GM12878 (cell line): ENCODE measurements around the gene ARRDC4. TPM values are rescaled to one million over a fixed set of nuclear protein-coding genes. Genes with fewer than 3 reads are reported as not detected.

ENCODE experiments used
- ATAC-seq: fragments of 200-7000 bp; cut with Tn5 transposase; 3 replicates; pipeline ENCODE4 v1.9.1; 2020; ENCODE audit warnings: mild to moderate bottlenecking, moderate library complexity
- BruUV-seq: library from RNA; stranded (reverse); fragments of 400-500 nt; replicated peaks from 2 replicates; lab custom pipeline; 2021; lab: Mats Ljungman, UMichigan
- CTCF ChIA-PET: fragments of 300-600 bp; sonication (Branson Sonifier 250); formaldehyde crosslinking; extraction: SDS; loops from one replicate; lab custom pipeline; 2021; ENCODE audit warnings: inconsistent platforms; lab: Yijun Ruan, JAX
- POLR2A ChIA-PET: fragments of 350-600 bp; formaldehyde crosslinking; extraction: SDS; loops from one replicate; lab custom pipeline; 2021; ENCODE audit warnings: inconsistent platforms; lab: Charles Lee
- RAD21 ChIA-PET: fragments of 300-600 bp; sonication (Branson Sonifier 250); formaldehyde crosslinking; loops from one replicate; lab custom pipeline; 2023; ENCODE audit warnings: antibody characterized with exemption; ENCODE audit not compliant: unreplicated experiment; lab: Charles Lee
- SMC1A ChIA-PET: fragments of 300-600 bp; sonication (Branson Sonifier 250); formaldehyde crosslinking; loops from one replicate; lab custom pipeline; 2023; ENCODE audit not compliant: unreplicated experiment, uncharacterized antibody; lab: Charles Lee
- DNase-seq: peaks from one replicate; pipeline ENCODE4 v3.0.0-alpha.2; 2011; ENCODE audit warnings: low read depth, low spot score
- FAIRE-seq: peaks from 3 replicates; lab custom pipeline; 2011; peaks lifted over from hg19 to GRCh38; lab: Jason Lieb, UNC
- H2AFZ ChIP-seq: 2 replicates; pipeline ENCODE4 v1.6.0; 2011; ENCODE audit warnings: low read depth, low read length, control low read depth; ENCODE audit not compliant: control insufficient read depth
- H3K27ac ChIP-seq: 2 replicates; pipeline ENCODE4 v1.5.1; 2011; ENCODE audit warnings: control low read depth; ENCODE audit not compliant: control insufficient read depth, insufficient read depth
- H3K27me3 ChIP-seq, 2 experiments: replicated peaks in 1 of 2; 2 replicates each; pipeline versions ENCODE4 v1.6.0 to v1.6.1; 2011; ENCODE audit warnings: low read length in 1 of 2; ENCODE audit not compliant: control insufficient read depth in 2 of 2, insufficient read depth in 2 of 2
- H3K36me3 ChIP-seq, 2 experiments: 2 replicates each; pipeline ENCODE4 v1.5.1; 2011; ENCODE audit warnings: low read length in 1 of 2; ENCODE audit not compliant: control insufficient read depth in 2 of 2, insufficient read depth in 2 of 2
- H3K4me1 ChIP-seq: 2 replicates; pipeline ENCODE4 v1.6.1; 2011; ENCODE audit warnings: mild to moderate bottlenecking, low read length, moderate library complexity, mixed read lengths; ENCODE audit not compliant: control insufficient read depth, insufficient read depth
- H3K4me2 ChIP-seq: 2 replicates; pipeline ENCODE4 v1.6.0; 2011; ENCODE audit warnings: control low read depth; ENCODE audit not compliant: control insufficient read depth, insufficient read depth
- H3K4me3 ChIP-seq: fragments of 200-600 bp; sonication (generic); 2 replicates; pipeline ENCODE4 v1.5.1; 2016
- H3K79me2 ChIP-seq: 2 replicates; pipeline ENCODE4 v1.6.0; 2011; ENCODE audit warnings: low read length; ENCODE audit not compliant: control insufficient read depth, insufficient read depth
- H3K9ac ChIP-seq: 2 replicates; pipeline ENCODE4 v1.8.0; 2011; ENCODE audit warnings: low read length, control low read depth, mixed read lengths; ENCODE audit not compliant: control insufficient read depth, insufficient read depth
- H3K9me3 ChIP-seq: replicated peaks from 3 replicates; pipeline ENCODE4 v1.5.1; 2011; ENCODE audit warnings: mild to moderate bottlenecking, low read length; ENCODE audit not compliant: control insufficient read depth, insufficient read depth
- H4K20me1 ChIP-seq: 2 replicates; pipeline ENCODE4 v1.6.0; 2011; ENCODE audit not compliant: control insufficient read depth, insufficient read depth
- BCLAF1 ChIP-seq: fragments of 450-650 bp; IDR thresholded peaks from 2 replicates; pipeline ENCODE4 v1.6.1; 2017; ENCODE audit warnings: antibody characterized with exemption, mild to moderate bottlenecking, moderate library complexity
- CBFB ChIP-seq: IDR thresholded peaks from 2 replicates; pipeline ENCODE4 v1.6.1; 2016; ENCODE audit warnings: antibody characterized with exemption, low read depth
- ELK1 ChIP-seq: IDR thresholded peaks from 2 replicates; pipeline ENCODE4 v1.6.1; 2012; ENCODE audit warnings: low read depth, low read length, improper control_type of control experiment
- FOS ChIP-seq: IDR thresholded peaks from 3 replicates; pipeline ENCODE4 v1.6.1; 2011; ENCODE audit warnings: borderline replicate concordance; ENCODE audit not compliant: insufficient read length; ENCODE audit errors: extremely low read depth
- IRF3 ChIP-seq: fragments of 450-650 bp; IDR thresholded peaks from 2 replicates; pipeline ENCODE4 v1.6.1; 2014; ENCODE audit warnings: mild to moderate bottlenecking
- MAX ChIP-seq: IDR thresholded peaks from 2 replicates; pipeline ENCODE4 v1.6.1; 2012; ENCODE audit warnings: low read depth, low read length, improper control_type of control experiment
- MEF2B ChIP-seq: fragments of 450-650 bp; IDR thresholded peaks from 2 replicates; pipeline ENCODE4 v1.6.1; 2018; ENCODE audit warnings: mild to moderate bottlenecking, moderate library complexity; ENCODE audit not compliant: partially characterized antibody, poor library complexity, severe bottlenecking
- STAT1 ChIP-seq: fragments of 450-650 bp; conservative IDR thresholded peaks from 2 replicates; pipeline ENCODE4 v1.6.1; 2014; ENCODE audit warnings: antibody characterized with exemption, mild to moderate bottlenecking
- TAF1 ChIP-seq: IDR thresholded peaks from 2 replicates; pipeline ENCODE4 v1.6.1; 2011; ENCODE audit warnings: mild to moderate bottlenecking, low read depth, low read length, borderline replicate concordance
- ZNF217 ChIP-seq: fragments of 450-650 bp; IDR thresholded peaks from 2 replicates; pipeline ENCODE4 v1.6.1; 2017; ENCODE audit warnings: antibody characterized with exemption, mild to moderate bottlenecking
- ZZZ3 ChIP-seq: IDR thresholded peaks from 2 replicates; pipeline ENCODE4 v1.6.1; 2011; ENCODE audit warnings: low read depth; ENCODE audit not compliant: control insufficient read depth, insufficient read length
- WGBS: methylation state at CpG from one replicate; pipeline ENCODE4 v1.1.6; 2016; ENCODE audit warnings: low lambda C conversion rate; ENCODE audit not compliant: insufficient replicate concordance, insufficient coverage; ENCODE audit errors: missing lambda C conversion rate; 5-methylcytosine and 5-hydroxymethylcytosine counted together
- in situ Hi-C: fragments of 300-500 bp; cut with MboI; formaldehyde crosslinking; loops from 9 replicates; pipeline ENCODE4 v1.14.3; 2018; ENCODE audit warnings: mixed read lengths
- intact Hi-C: fragments of 100-400 bp; cut with micrococcal nuclease; formaldehyde crosslinking; loops from one replicate; pipeline ENCODE4 v1.14.2; 2022; ENCODE audit not compliant: unreplicated experiment
- polyA plus RNA-seq, 11 experiments: library from polyadenylated mRNA; depleted of rRNA in 4 of 11; unstranded in 6 of 11; stranded (reverse) in 5 of 11; fragments of >200 nt; fragmentation: Nextera tagmentation in 4 of 11; fragmentation: Illumina TruSeq in 1 of 11; extraction: Ambion mirVana in 4 of 11; extraction: Trizol in 1 of 11; gene quantifications; 1 replicate in 1 of 11; 2 replicates in 10 of 11; pipeline versions ENCODE4 v1.2.1 to v1.2.3, GENCODE V29; 2011 to 2016; ENCODE audit warnings: inconsistent platforms in 2 of 11, missing spikeins in 2 of 11, low read depth in 1 of 11
- total RNA-seq, 4 experiments: library from RNA; depleted of rRNA in 3 of 4; stranded (reverse); fragments of >200 nt in 3 of 4; fragmentation: Illumina TruSeq in 1 of 4; extraction: Trizol in 1 of 4; gene quantifications; 2 replicates each; pipeline versions ENCODE4 v1.2.1 to v1.2.3, GENCODE V29; 2013 to 2021

The ARRDC4 gene
- total and polyA plus RNA-seq, 10 of the 15 experiments (the other 5 are each of a cell fraction or from before 2014, with no cell fraction given) = 0.03 to 0.54 (median 0.07) TPM

- CTCF ChIA-PET = no interaction called here
- Histone ChIP-seq H3K9me3 (no peaks in the 10 kb centered on the region; the same call in 2 of the 3 replicates), H3K4me2 (no peak overlapping the region), H3K9ac (no peak overlapping the region), H3K27me3 (no peaks in the 10 kb centered on the region), H3K4me3 (no peak overlapping the region)
- DNase-seq = no peak
- TF ChIP-seq IRF3 (no peak), STAT1 (no peak), CBFB (no peak), ZZZ3 (no peak), MEF2B (no peak), ZNF217 (no peak), MAX (no peak), FOS (no peak), ELK1 (no peak), TAF1 (no peak), BCLAF1 (no peak)
- TF ChIP-seq, all 136 proteins: peak for 0
- H3K4me1 ChIP-seq = no peaks in the 10 kb centered on the region
- ATAC-seq (no peak), FAIRE-seq (no peak)
- H3K79me2 ChIP-seq = no peaks in the 10 kb centered on the region
- in situ Hi-C loops = no loop called here
- ChIA-PET POLR2A (no interaction called here), RAD21 (no interaction called here), SMC1A (no interaction called here)
- WGBS = 58% methylated on average over 3 of the region's 3 CpGs
- no peak overlapping the region for H2AFZ ChIP-seq
- no peak overlapping the region for H3K27ac ChIP-seq
- no peaks in the 10 kb centered on the region for H3K36me3 ChIP-seq
- BruUV-seq = no TSS peak
- H4K20me1 ChIP-seq = no peaks in the 10 kb centered on the region
- intact Hi-C loops = no loop called here
These were observed 41.9 kb downstream of the ARRDC4 start for GRCh38 chr15:98002419-98002818.
